Gastrocnemius medialis (tissue), 4 donors: ENCODE results near the gene RSAD1.

Source experiments
- CTCF ChIP-seq, 5 experiments: fragments of 450-650 bp in 3 of 5; fragments of 200-600 bp in 2 of 5; sonication (generic) in 2 of 5; IDR thresholded peaks in 4 of 5; conservative IDR thresholded peaks in 1 of 5; 1 replicate in 4 of 5; 2 replicates in 1 of 5; pipeline ENCODE4 v1.5.1; 2016 to 2019; ENCODE audit warnings: antibody characterized with exemption in 5 of 5, mild to moderate bottlenecking in 3 of 5, moderate library complexity in 3 of 5
- POLR2A ChIP-seq, 2 donors: fragments of 450-650 bp; IDR thresholded peaks; one replicate each; pipeline ENCODE4 v1.6.1; 2017; ENCODE audit warnings: antibody characterized with exemption in 2 of 2, mild to moderate bottlenecking in 2 of 2, moderate library complexity in 2 of 2

GRCh38 chr17:50531428-50532025, 52.9 kb downstream of the RSAD1 start:
- TF ChIP-seq CTCF (IDR thresholded peaks at IDR 0.05 in 4 of 5, conservative IDR thresholded peaks at IDR 0.05 in 1 of 5) (no peak), POLR2A (IDR thresholded peaks at IDR 0.05) (no peak)
